Testis (tissue), 3 donors: ENCODE results near the gene CDH4. TPM values are rescaled to one million over a fixed set of nuclear protein-coding genes. Genes with fewer than 3 reads are reported as not detected.

Experiments
- DNase-seq: peaks from one replicate; pipeline ENCODE4 v3.0.0-alpha.2; 2019
- H3K27ac ChIP-seq, 2 donors: fragments of 200-600 bp; sonication (generic); one replicate each; pipeline ENCODE4 v1.5.1; 2019
- H3K27me3 ChIP-seq: fragments of 200-600 bp; sonication (generic); one replicate; pipeline ENCODE4 v1.5.1; 2019
- H3K36me3 ChIP-seq: fragments of 200-600 bp; sonication (generic); one replicate; pipeline ENCODE4 v1.5.1; 2017; ENCODE audit warnings: low read depth; ENCODE audit errors: missing control alignments
- H3K4me1 ChIP-seq: fragments of 200-600 bp; sonication (generic); one replicate; pipeline ENCODE4 v1.5.1; 2019
- H3K4me3 ChIP-seq, 2 donors: fragments of 200-600 bp; sonication (generic); one replicate each; pipeline ENCODE4 v1.5.1; 2017 to 2019
- H3K9me3 ChIP-seq: fragments of 200-600 bp; sonication (generic); one replicate; pipeline ENCODE4 v1.5.1; 2017
- POLR2A ChIP-seq: fragments of 450-650 bp; IDR thresholded peaks from one replicate; pipeline ENCODE4 v1.6.1; 2017; ENCODE audit warnings: antibody characterized with exemption, mild to moderate bottlenecking, moderate library complexity
- WGBS, 2 donors: methylation state at CpG; one replicate each; pipeline ENCODE4 v1.1.5; 2018; 5-methylcytosine and 5-hydroxymethylcytosine counted together
- intact Hi-C: fragments of 100-400 bp; cut with DNase I; formaldehyde crosslinking; loops from one replicate; pipeline ENCODE4 v1.15.1; 2023; ENCODE audit warnings: low total_unique reads
- polyA plus RNA-seq: library from polyadenylated mRNA; stranded (reverse); fragments of 350-450 nt; fragmentation: Illumina TruSeq; extraction: RNeasy Lipid Tissue Mini Kit (QIAGEN cat#74804); gene quantifications from one replicate; pipeline ENCODE4 v1.2.3, GENCODE V29; 2014; ENCODE audit warnings: low read depth, low replicate concordance; ENCODE audit not compliant: insufficient read depth
- total RNA-seq, 2 donors: library from RNA; depleted of rRNA; stranded (reverse); fragments of >200 nt; gene quantifications; one replicate each; pipeline ENCODE4 v1.2.3, GENCODE V29; 2016
- TF ChIP-seq, protein P1 (sequence below), 3 experiments: fragments of 450-650 bp in 2 of 3; fragments of 200-600 bp in 1 of 3; sonication (generic) in 1 of 3; IDR thresholded peaks; one replicate each; pipeline ENCODE4 v1.5.1; 2016 to 2019; ENCODE audit warnings: antibody characterized with exemption in 3 of 3, mild to moderate bottlenecking in 2 of 3, moderate library complexity in 1 of 3

CDH4 gene
- total and polyA plus RNA-seq, 3 donors from 2014 or later: 1.4 to 3.3 (median 1.9) TPM

DNA sequence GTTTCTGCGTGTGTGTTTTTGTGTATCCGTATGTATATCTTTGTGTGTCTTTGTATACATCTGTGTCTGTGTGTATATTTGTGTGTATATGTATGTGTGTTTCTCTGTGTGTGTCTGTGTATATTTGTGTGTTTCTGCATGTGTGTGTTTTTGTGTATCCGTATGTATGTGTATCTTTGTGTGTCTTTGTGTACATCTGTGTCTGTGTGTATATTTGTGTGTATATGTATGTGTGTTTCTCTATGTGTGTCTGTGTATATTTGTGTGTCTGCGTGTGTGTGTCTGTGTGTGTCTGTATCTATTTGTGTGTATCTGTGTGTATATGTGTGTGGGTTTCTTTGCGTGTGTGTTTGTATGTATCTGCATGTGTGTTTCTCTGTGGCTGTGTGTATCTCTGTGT is 192.6 kb downstream of the CDH4 start:
- 83 to 96% methylated on average over 5 of the region's 5 CpGs for WGBS, 2 donors
- Histone ChIP-seq H3K9me3 (no peaks in the 10 kb centered on the region), H3K27ac (no peak overlapping the region), H3K4me1 (no peaks in the 10 kb centered on the region), H3K4me3 (no peak overlapping the region), H3K27me3 (no peaks in the 10 kb centered on the region), H3K36me3 (no peaks in the 10 kb centered on the region)
- DNase-seq: no peak
- intact Hi-C loops: no loop called here
- TF ChIP-seq, protein P1, sequence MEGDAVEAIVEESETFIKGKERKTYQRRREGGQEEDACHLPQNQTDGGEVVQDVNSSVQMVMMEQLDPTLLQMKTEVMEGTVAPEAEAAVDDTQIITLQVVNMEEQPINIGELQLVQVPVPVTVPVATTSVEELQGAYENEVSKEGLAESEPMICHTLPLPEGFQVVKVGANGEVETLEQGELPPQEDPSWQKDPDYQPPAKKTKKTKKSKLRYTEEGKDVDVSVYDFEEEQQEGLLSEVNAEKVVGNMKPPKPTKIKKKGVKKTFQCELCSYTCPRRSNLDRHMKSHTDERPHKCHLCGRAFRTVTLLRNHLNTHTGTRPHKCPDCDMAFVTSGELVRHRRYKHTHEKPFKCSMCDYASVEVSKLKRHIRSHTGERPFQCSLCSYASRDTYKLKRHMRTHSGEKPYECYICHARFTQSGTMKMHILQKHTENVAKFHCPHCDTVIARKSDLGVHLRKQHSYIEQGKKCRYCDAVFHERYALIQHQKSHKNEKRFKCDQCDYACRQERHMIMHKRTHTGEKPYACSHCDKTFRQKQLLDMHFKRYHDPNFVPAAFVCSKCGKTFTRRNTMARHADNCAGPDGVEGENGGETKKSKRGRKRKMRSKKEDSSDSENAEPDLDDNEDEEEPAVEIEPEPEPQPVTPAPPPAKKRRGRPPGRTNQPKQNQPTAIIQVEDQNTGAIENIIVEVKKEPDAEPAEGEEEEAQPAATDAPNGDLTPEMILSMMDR (IDR thresholded peaks at IDR 0.05): no peak
- no peak for TF ChIP-seq POLR2A

DNA sequence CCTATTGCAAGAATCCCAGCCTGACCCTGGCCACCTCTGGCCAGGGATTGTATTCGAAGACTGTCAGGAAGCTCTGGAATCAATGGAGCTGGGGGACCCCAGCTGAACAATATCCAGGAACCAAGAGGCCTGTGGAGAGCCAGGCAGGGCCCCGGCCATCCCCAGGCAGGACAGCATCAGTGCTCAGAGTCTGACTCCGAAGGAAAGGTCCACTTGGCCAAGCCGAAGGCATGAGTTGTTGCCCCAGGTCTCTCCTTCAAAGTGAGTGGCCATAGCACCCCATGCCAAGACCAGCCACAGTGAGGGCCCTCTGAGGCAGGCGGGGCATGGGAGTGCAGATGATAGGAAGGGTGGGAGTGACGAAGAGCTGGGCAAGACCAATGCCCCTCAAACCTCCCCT is 193.1 kb downstream of the CDH4 start:
- intact Hi-C loops: no loop called here
- no peaks in the 10 kb centered on the region for H3K4me1 ChIP-seq
- H3K27ac ChIP-seq: no peak overlapping the region
- H3K4me3 ChIP-seq: no peak overlapping the region
- H3K27me3 ChIP-seq: no peaks in the 10 kb centered on the region
- DNase-seq: no peak
- TF ChIP-seq, protein P1 (IDR thresholded peaks at IDR 0.05): no peak
- no peak for TF ChIP-seq POLR2A
- no peaks in the 10 kb centered on the region for H3K36me3 ChIP-seq
- no peaks in the 10 kb centered on the region for H3K9me3 ChIP-seq
- WGBS, 2 donors: 85% methylated on average over 6 of the region's 6 CpGs; no CpG with 5 or more reads in 1 of the 2 donors

DNA sequence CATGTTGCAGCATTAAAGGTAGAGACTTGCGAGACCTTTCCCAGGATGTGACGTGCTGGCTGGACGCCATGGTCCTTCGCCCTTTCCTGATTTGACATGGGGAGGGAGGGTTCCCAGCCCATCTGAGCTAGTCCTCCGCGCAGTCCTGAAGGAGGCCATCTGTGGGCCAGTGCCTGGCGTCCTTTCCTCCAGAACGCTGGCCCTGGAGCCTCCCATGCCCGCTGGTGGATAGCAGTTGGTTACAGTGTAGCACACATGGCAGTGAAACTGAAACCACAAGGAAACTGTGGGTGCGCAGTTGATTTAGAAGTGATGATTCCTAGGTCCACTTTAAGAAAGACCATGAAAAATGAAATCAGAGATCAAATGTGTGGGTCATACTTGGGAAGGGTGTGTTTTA is 193.7 kb downstream of the CDH4 start:
- intact Hi-C loops: no loop called here

DNA sequence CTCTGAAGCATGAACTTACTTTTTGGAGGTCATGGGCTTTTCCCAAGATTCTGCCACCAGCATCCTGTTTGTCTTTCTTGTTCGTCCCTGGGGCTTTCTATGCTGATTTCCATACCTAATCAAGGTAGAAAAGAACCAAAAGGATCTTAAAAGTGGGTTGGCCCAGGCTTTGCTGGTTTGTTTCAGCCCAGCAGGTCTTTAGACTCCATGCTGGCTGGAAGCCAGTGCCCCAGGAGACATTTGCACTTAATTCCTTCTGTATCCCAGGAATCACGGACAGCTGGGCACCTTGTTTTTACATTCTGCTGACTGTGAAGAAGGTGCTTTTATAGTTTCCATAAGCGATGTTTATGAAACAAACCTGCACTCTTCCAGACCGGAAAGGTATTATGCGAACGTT is 195.9 kb downstream of the CDH4 start:
- no peak overlapping the region for H3K4me3 ChIP-seq
- TF ChIP-seq, protein P1 (IDR thresholded peaks at IDR 0.05): no peak
- no peak for TF ChIP-seq POLR2A
- H3K4me1 ChIP-seq: no peaks in the 10 kb centered on the region
- H3K27me3 ChIP-seq: no peaks in the 10 kb centered on the region
- intact Hi-C loops: no loop called here
- no peaks in the 10 kb centered on the region for H3K9me3 ChIP-seq
- 71 to 72% methylated on average over 6 of the region's 6 CpGs for WGBS, 2 donors
- H3K36me3 ChIP-seq: no peaks in the 10 kb centered on the region
- DNase-seq: no peak
- H3K27ac ChIP-seq: peak overlapping the region in 1 of 2 donors; percentile 15

More for the DNA sequence above, 193.7 kb downstream of the CDH4 start:
- Histone ChIP-seq H3K36me3 (no peaks in the 10 kb centered on the region), H3K27ac (no peak overlapping the region), H3K27me3 (no peaks in the 10 kb centered on the region), H3K4me1 (no peaks in the 10 kb centered on the region), H3K9me3 (no peaks in the 10 kb centered on the region), H3K4me3 (no peak overlapping the region)
- TF ChIP-seq, protein P1 (IDR thresholded peaks at IDR 0.05): no peak
- no peak for TF ChIP-seq POLR2A
- DNase-seq: peak; percentile 76
- 60 to 76% methylated on average over 10 of the region's 10 CpGs for WGBS, 2 donors

DNA sequence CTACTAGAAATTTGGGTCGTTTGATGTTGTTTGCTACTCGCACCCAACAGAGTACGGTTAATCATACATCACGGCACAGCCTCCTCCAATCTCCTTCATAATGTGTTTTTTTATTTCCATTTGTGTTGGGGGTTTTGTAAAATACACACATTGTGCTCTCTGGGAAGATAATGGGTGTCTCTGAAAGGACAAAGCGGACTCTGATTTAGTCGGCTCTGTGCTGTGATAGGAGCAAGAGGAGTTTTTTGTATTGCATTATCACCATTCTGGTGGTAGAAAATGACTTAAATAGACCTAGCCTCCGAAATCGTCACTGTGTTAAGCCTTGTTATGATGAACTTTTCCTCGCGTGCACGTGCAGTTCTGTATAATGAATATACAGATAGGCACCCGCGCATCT is 196.3 kb downstream of the CDH4 start:
- Histone ChIP-seq H3K9me3 (no peaks in the 10 kb centered on the region), H3K4me1 (no peaks in the 10 kb centered on the region), H3K27ac (no peak overlapping the region), H3K27me3 (no peaks in the 10 kb centered on the region), H3K4me3 (no peak overlapping the region), H3K36me3 (no peaks in the 10 kb centered on the region)
- intact Hi-C loops: no loop called here
- no peak for DNase-seq
- TF ChIP-seq, protein P1 (IDR thresholded peaks at IDR 0.05): no peak
- no peak for TF ChIP-seq POLR2A
- 64 to 70% methylated on average over 13 of the region's 13 CpGs for WGBS, 2 donors
